HG03097 (cell line): ENCODE results near the gene MFSD2A.
A peak's percentile ranks its signal among the peaks of the same experiment; 100 is the strongest.
"Not testable (repeated sequence)": the region's sequence is repeated elsewhere in the genome, so short reads cannot be mapped to it uniquely, and the experiment has no call there.

ENCODE experiments used
- ATAC-seq: cut with Tn5 transposase; IDR thresholded peaks from one replicate; pipeline ENCODE4 v1.9.1; 2021; ENCODE audit not compliant: unreplicated experiment, low FRiP score

Gene MFSD2A

GRCh38 chr1:39954870-39955546, at the start of gene MFSD2A:
TSS of gene MFSD2A (plus strand) at chr1:39955145. CDS start at chr1:39955293, 148 bp downstream.
- ATAC-seq = peak; percentile 79

DNA sequence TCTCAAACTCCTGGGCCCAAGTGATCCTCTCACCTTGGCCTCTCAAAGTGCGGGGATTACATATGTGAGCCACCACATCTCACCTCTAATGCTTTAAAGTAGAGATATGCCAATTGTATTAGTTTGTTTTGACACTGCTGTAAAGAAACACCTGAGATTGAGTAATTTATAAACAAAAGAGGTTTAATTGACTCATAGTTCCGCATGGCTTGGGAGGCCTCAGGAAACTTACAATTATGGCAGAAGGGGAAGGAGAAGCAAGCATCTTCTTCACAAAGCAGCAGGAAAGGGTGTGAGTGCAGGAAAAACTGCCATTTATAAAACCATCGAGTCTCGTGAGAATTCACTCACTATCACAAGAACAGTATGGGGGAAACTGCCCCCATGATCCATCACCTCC, 49.8 kb upstream of the MFSD2A start:
- ATAC-seq = no peak

GRCh38 chr1:39907528-39908453, 47.2 kb upstream of the MFSD2A start:
- ATAC-seq = no peak

GRCh38 chr1:39908534-39908933, 46.4 kb upstream of the MFSD2A start:
- no peak for ATAC-seq

DNA sequence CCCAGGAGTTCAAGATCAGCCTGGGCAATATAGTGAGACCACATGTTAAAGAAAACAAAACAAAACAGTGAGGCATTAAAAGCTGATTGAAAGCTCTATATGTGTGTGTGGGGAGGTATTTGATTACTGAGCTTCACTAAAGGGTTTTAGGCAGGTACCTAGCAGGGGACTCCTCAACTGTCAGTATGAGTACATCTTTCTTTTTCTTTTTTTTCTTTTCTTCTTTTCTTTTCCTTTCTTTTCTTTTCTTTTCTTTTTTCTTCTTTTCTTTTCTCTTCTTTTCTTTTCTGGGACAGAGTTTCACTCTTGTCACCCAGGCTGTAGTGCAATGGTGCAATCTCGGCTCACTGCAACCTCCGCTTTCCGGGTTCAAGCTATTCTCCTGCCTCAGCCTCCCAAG, 44.7 kb upstream of the MFSD2A start:
- no peak for ATAC-seq

DNA sequence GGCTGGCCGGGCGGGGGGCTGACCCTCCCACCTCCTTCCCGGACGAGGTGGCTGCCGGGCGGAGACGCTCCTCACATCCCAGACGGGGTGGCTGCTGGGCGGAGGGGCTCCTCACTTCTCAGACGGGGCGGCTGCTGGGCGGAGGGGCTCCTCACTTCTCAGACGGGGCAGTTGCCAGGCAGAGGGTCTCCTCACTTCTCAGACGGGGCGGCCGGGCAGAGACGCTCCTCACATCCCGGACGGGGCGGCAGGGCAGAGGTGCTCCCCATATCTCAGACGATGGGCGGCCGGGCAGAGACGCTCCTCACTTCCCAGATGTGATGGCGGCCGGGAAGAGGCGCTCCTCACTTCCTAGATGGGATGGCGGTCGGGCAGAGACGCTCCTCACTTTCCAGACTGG, 41.8 kb upstream of the MFSD2A start:
- ATAC-seq = not testable (repeated sequence)

DNA sequence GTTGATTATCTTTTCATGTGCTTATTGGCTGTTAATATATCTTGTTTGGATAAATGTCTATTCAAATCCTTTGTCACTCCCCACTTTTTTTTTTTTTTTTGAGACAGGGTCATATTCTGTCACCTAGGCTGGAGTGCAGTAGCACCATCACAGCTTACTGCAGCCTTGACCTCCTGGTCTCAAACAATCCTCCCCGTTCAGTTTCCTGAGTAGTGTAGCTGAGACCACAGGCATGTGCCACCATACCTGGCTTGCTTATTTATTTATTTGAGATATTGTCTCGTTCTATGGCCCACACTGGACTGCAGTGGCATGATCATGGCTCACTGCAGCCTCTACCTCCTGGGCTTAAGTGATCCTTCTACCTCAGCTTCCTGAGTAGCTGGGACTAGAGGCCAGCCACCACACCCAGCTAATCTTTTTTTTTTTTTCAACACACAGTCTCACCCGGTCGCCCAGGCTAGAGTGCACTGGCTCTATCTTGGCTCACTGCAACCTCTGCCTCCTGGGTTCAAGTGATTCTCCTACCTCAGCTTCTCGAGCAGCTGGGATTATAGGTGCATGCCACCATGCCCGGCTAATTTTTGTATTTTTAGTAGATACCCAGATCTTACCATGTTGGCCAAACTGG, 39.3 kb upstream of the MFSD2A start:
- ATAC-seq = no peak

DNA sequence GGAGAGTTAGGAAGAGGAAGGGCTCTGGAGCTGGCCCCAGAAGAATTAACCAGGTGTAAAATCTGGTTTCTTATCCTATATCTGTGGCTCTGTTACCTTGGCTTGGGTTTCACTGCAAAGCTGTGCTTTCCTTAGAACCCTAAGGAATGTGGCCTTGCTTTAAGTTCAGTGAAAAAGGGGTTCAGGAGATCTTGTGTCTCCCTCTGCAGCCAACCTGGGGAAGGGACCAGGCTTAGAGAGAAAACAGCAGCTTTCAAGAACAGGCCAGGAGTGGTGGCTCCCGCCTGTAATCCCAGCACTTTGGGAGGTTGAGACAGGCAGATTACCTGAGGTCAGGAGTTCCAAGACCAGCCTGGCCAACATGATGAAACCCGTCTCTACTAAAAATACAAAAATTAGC, 37.1 kb upstream of the MFSD2A start:
- no peak for ATAC-seq

- ATAC-seq = no peak
These were observed 35.4 kb upstream of the MFSD2A start for GRCh38 chr1:39919545-39919944.

- ATAC-seq = no peak
These were observed 32.7 kb upstream of the MFSD2A start for GRCh38 chr1:39922251-39922688.

DNA sequence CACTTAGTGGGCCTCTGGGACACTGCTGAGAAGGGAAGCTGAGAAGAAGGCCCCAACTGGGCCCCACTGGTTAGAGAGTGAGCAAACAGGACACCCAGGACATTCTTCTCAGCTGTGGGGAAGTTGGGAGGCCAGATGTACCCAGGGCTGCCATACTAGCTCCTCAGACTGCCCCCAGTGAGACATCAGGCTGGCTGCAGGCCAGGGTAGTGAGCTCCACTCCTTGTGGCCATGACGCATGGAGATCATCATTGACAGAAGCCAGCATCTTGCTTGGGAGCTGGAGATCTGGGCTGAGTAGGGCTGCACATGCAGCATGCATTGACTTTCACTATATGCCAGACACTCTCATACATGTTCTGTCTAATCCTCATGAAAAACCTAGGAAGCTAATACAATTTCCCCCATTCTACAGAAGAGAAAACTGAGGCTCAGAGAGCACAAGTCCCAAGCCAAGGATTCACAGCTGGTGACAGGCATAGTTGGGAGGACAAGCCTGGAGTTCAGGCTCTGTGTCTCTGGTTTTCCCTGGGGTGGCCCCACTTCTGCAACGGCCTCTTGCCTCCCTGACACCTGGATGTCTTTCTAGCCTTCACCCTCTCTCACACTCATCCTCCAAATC, 29.1 kb upstream of the MFSD2A start:
- no peak for ATAC-seq

DNA sequence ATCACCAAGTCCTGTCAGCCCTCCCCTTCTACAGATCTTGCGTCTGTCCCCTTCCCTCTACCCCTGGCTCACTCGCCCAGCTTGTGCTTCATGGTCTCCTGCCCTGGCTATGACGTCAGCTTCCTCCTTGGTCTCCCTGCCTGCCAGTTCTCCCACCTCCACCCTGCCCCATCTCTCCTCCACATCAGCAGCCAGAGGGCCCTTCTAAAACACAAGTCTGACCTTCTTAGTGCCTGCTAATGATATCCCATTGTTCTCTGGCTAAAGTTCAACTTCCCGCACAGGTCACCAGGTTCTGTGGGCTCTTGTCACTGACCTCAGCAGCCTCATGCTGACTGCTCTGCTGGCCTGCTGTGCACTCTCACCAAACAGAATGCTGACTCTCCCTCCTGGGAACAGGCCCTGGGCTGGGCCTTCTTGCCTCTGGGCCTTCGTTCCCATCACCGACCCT, 28.6 kb upstream of the MFSD2A start:
- no peak for ATAC-seq

DNA sequence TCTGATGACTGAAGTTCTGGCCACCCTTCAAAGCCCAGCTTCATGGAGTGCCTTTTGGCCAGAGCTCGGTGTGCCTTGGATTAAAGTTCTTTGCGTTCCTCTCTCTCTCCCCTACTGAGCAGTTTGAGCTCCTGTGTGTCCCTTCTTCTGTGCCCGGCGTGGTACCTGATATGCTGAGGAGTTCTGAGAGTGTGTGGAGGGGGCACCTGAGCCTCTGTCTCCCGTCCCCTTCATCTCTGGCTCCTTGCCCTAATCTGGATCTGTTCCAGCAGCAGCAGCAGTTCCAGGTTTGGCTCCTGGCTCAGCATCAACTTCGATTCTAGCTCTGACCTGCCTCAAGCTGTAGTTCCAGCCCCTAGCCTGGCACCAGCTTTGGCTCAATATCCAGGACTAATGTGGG, 28.1 kb upstream of the MFSD2A start:
- no peak for ATAC-seq

GRCh38 chr1:39927538-39927937, 27.4 kb upstream of the MFSD2A start:
- no peak for ATAC-seq

GRCh38 chr1:39928809-39929587, 25.9 kb upstream of the MFSD2A start:
- ATAC-seq = no peak

GRCh38 chr1:39933956-39934941, 20.7 kb upstream of the MFSD2A start:
- ATAC-seq = no peak

DNA sequence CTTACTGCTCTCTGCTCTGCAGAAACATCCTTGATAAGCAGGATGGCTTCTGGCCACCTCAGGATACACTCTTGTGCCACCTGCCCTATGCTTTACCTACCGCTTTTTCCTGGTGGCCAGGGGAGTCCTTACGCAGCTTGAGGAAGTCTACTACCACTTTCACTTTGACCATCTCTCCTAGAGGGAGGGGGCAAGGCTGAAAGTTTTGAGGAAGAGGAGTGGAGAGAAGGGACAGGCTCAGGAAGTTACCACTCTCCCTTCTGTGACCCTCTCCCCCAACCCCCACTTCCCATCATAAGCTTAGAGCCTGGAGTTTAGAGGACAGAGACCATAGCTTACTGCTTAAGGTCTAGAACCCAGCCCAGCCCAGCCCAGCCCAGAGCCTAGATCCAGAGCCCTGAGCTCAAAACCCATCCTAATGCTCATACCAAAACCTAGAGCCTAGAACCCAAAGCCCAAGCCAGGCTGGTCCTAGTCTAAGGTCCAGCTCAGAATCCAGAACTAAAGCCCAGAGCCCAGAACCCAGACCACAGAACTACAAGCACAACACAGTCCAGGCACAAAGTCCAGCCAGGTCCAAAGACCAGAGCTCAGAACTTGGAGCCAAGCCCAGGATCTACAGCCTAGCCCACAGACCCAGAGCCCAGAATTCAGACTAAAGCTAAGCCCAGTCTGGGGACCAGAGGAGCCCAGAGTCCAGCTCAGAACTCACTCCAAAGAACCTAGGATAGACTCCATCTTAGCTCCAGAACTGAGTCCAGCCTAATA, 18.0 kb upstream of the MFSD2A start:
- no peak for ATAC-seq

GRCh38 chr1:39938856-39939255, 16.1 kb upstream of the MFSD2A start:
- no peak for ATAC-seq
